Measurements from ENCODE around the gene RNF43. TPM values are rescaled to one million over a fixed set of nuclear protein-coding genes. Genes with fewer than 3 reads are reported as not detected.

Gene RNF43
- total and polyA plus RNA-seq, 2 of the 13 experiments (the other 11 are each of a cell fraction or from before 2014, with no cell fraction given), result 31.0 to 53.4 TPM

GRCh38 chr17:58369214-58370031 lies 47.9 kb downstream of the RNF43 start (continued):
- no peak for TF ChIP-seq SIN3B (IDR thresholded peaks at IDR 0.05; ENCODE audit: low read length)
- no peak; the same call in 1 of the 2 replicates for TF ChIP-seq SSRP1 (CRISPR knock-in tag; IDR thresholded peaks at IDR 0.05)
- TF ChIP-seq ZKSCAN8 (CRISPR knock-in tag; IDR thresholded peaks at IDR 0.05; ENCODE audit: borderline replicate concordance), result peak; percentile 51; the same call in 1 of the 2 replicates
- TF ChIP-seq SP1 (IDR thresholded peaks at IDR 0.05), result no peak
- no peak; the same call in 1 of the 2 replicates for TF ChIP-seq SP1 (CRISPR knock-in tag; IDR thresholded peaks at IDR 0.05)
- TF ChIP-seq ATF7 (IDR thresholded peaks at IDR 0.05), result peak; percentile 66
- TF ChIP-seq ATF7 (CRISPR knock-in tag; IDR thresholded peaks at IDR 0.05), result no peak
- no peak for TF ChIP-seq CENPT (CRISPR knock-in tag; IDR thresholded peaks at IDR 0.05; ENCODE audit: low read depth)
- TF ChIP-seq, protein P1, sequence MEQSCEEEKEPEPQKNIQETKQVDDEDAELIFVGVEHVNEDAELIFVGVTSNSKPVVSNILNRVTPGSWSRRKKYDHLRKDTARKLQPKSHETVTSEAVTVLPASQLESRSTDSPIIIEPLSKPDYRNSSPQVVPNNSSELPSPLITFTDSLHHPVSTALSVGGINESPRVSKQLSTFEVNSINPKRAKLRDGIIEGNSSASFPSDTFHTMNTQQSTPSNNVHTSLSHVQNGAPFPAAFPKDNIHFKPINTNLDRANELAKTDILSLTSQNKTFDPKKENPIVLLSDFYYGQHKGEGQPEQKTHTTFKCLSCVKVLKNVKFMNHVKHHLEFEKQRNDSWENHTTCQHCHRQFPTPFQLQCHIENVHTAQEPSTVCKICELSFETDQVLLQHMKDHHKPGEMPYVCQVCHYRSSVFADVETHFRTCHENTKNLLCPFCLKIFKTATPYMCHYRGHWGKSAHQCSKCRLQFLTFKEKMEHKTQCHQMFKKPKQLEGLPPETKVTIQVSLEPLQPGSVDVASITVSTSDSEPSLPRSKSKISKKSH (CRISPR knock-in tag; IDR thresholded peaks at IDR 0.05; ENCODE audit: borderline replicate concordance), result no peak
- TF ChIP-seq MTF1 (CRISPR knock-in tag; IDR thresholded peaks at IDR 0.05), result no peak
- TF ChIP-seq ZMAT3 (CRISPR knock-in tag; conservative IDR thresholded peaks at IDR 0.05), result peak; percentile 22; the same call in 1 of the 2 replicates
- no peak for TF ChIP-seq HDAC6 (IDR thresholded peaks at IDR 0.05; ENCODE audit: low read depth, low read length)
- TF ChIP-seq ZNF20 (CRISPR knock-in tag; IDR thresholded peaks at IDR 0.05), result no peak
- no peak for TF ChIP-seq ZNF891 (CRISPR knock-in tag; IDR thresholded peaks at IDR 0.05)
- 0 out of 2 replicates have a peak, but pooled peaks have one; percentile 15 for TF ChIP-seq SMAD3 (CRISPR knock-in tag; IDR thresholded peaks at IDR 0.05)
- no peak for TF ChIP-seq ZNF761 (CRISPR knock-in tag; conservative IDR thresholded peaks at IDR 0.05)
- TF ChIP-seq SIX4 (CRISPR knock-in tag; IDR thresholded peaks at IDR 0.05), result no peak
- no peak for TF ChIP-seq SMYD3 (CRISPR knock-in tag; IDR thresholded peaks at IDR 0.05)
- TF ChIP-seq PAWR (CRISPR knock-in tag; IDR thresholded peaks at IDR 0.05; ENCODE audit: borderline replicate concordance), result no peak
- TF ChIP-seq MAF1 (CRISPR knock-in tag; IDR thresholded peaks at IDR 0.05; ENCODE audit: borderline replicate concordance), result no peak
- no peak for TF ChIP-seq ZNF564 (CRISPR knock-in tag; IDR thresholded peaks at IDR 0.05)
- TF ChIP-seq ZNF33B (CRISPR knock-in tag; IDR thresholded peaks at IDR 0.05), result peak; percentile 35
- no peak for TF ChIP-seq MAFG (CRISPR knock-in tag; IDR thresholded peaks at IDR 0.05)
- TF ChIP-seq ZNF501 (CRISPR knock-in tag; IDR thresholded peaks at IDR 0.05), result peak; percentile 65
- no peak for TF ChIP-seq ZNF574 (CRISPR knock-in tag; IDR thresholded peaks at IDR 0.05)
- TF ChIP-seq ZNF350 (CRISPR knock-in tag; IDR thresholded peaks at IDR 0.05; ENCODE audit: borderline replicate concordance, low read depth), result peak; percentile 35; the same call in 1 of the 2 replicates
- TF ChIP-seq ZNF296 (CRISPR knock-in tag; conservative IDR thresholded peaks at IDR 0.05), result no peak
- no peak; the same call in 1 of the 2 replicates for TF ChIP-seq SIX1 (CRISPR knock-in tag; IDR thresholded peaks at IDR 0.05; ENCODE audit: borderline replicate concordance)
- TF ChIP-seq SRY (CRISPR knock-in tag; IDR thresholded peaks at IDR 0.05), result no peak
- TF ChIP-seq ZNF546 (CRISPR knock-in tag; conservative IDR thresholded peaks at IDR 0.05), result no peak
